Hepatic stellate cell (primary cell): ENCODE results near the gene RNU7-1.

ENCODE experiments used
- DNase-seq: peaks from one replicate; pipeline ENCODE4 v3.0.0; 2011; ENCODE audit warnings: low spot score

The RNU7-1 gene

DNA sequence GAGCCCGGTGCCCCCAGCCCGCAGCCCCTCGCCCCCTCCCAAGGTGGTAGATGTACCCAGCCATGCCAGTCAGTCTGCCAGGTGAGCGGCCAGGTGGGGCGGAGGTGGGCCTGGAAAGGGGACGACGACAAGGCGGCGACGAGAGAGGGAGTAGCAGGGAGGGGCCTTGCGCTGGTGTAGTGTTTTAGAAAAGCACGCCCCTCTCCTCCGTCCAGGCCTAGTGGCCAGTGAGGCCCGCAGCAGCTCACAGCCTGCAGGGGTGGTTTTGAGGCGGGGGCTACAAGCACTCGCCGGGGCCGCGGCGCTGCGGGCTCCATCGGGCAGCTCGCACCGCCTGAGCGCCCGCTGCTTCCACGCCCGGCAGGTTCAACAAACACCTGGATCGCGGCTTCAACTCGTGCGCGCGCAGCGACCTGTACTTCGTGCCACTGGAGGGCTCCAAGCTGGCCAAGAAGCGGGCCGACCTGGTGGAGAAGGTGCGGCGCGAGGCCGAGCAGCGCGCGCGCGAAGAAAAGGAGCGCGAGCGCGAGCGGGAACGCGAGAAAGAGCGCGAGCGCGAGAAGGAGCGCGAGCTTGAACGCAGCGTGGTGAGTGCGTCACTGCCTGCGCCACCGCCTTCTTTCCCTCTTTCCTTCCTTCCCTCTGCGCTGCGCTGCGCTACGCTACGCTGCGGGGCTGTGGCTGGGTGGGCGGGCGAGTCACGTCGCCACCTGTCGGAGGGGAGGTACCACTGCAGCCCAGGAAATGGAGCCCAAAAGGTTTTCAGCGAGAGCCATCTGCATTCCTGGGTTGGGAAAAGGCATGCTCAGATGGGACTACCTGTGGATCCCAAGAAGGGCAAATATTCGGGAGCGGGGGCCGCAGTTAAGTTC, 5.9 kb upstream of the RNU7-1 start:
- peak; percentile 89 for DNase-seq

- DNase-seq = no peak
Measured at GRCh38 chr12:6938353-6939190, 5.0 kb upstream of the RNU7-1 start.

GRCh38 chr12:6939191-6939540, 4.5 kb upstream of the RNU7-1 start:
- no peak for DNase-seq

DNA sequence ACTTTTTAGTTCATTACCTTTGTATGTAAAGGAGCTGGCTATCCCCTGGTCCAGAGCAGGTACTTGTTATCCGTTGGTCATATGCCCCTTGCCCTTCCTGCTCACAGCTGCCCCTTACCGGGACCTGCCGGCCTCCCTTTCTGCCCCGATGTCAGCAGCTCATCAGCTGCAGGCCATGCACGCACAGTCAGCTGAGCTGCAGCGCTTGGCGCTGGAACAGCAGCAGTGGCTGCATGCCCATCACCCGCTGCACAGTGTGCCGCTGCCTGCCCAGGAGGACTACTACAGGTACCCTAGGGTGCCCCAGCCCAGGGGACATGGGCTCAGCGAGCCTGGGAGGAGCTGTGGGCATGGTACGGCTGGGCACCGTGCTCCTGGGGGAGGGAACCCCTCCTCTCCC, 2.3 kb upstream of the RNU7-1 start:
- DNase-seq = no peak

- no peak for DNase-seq
Measured at GRCh38 chr12:6941782-6942181, 1.8 kb upstream of the RNU7-1 start.

- no peak for DNase-seq
Measured at GRCh38 chr12:6942331-6942665, 1.3 kb upstream of the RNU7-1 start.

- DNase-seq = peak; percentile 98
Measured at GRCh38 chr12:6943389-6943721, 261 bp upstream of the RNU7-1 start.

- peak; percentile 93 for DNase-seq
Measured at GRCh38 chr12:6944381-6945186, 968 bp downstream of the RNU7-1 start.

GRCh38 chr12:6945613-6946012, 2.0 kb downstream of the RNU7-1 start:
- DNase-seq = no peak

GRCh38 chr12:6946033-6946919, 2.7 kb downstream of the RNU7-1 start:
- DNase-seq = no peak

DNA sequence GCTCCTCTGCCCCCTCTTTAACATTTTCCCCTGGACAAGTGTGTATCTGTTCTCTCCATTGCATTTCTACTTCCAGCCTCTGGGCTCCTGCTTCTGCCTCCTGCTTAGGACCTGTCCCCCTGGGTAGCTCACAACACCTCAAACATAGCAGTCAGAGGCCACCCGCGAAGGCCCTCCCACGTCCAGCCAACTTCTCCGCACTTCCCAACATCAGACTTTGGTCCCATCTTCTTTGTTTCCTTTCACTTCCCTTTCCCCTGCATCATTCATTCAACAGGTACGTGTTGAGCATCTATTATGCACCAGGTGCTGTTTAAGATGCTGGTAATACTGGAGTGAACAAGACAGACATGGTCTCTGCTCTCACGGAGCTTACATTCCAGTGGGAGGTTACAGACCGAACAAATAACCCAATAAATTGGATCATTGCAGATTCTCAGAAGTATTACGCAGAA, 3.3 kb downstream of the RNU7-1 start:
- DNase-seq = no peak

DNA sequence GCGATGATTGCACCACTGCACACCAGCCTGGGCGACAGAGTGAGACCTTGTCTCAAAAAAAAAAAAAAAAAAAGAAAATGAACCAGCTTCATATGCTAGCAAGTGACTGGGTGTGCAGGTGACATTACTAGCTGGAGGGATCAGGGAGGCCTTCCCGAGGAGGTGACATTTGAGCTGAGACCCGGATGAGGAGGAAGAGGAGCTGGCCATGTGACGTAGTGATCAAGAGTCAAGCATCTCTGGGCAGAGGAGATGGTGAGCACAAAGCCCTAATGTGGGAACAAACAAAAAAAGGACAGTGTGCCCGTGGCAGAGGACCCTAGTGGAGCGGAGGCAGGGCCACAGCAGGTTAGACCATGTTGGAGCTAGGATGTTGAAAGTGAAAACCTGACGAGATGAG, 4.0 kb downstream of the RNU7-1 start:
- no peak for DNase-seq

- no peak for DNase-seq
Measured at GRCh38 chr12:6948873-6949594, 5.4 kb downstream of the RNU7-1 start.

GRCh38 chr12:6950401-6950801, 6.8 kb downstream of the RNU7-1 start:
- DNase-seq = no peak

DNA sequence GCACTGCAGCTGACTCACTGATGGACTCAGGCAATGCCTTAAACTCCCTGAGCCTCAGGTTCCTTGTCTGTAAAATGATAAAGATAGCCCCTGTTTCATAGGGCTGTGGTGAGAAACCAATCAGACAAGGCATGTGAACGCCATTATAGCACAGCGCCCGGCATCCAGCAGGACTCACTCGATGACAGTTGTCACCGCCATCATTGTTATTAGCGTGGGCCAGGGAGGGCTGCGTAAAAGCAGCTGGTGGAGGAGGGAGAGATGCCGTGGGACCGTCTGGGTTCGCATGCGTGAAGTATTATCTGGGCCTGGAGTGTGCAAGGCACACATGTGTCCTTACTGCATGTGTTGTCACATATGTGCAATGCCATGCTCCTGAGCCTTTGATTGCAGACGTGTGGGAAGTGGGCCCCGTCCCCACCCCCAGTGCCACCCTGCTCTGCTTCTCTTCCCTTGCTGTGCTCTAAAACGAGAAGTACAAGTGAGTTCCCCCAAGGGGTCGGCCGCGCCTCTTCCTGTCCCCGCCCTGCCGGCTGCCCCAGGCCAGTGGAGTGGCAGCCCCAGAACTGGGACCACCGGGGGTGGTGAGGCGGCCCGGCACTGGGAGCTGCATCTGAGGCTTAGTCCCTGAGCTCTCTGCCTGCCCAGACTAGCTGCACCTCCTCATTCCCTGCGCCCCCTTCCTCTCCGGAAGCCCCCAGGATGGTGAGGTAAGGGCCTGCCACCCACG, 7.4 kb downstream of the RNU7-1 start, which contains the start of gene PTPN6:
PTPN6 (plus strand) TSS at position 546 of the 730 bp plus-strand sequence; CDS start at position 703, 157 bp downstream.
- no peak for DNase-seq

DNA sequence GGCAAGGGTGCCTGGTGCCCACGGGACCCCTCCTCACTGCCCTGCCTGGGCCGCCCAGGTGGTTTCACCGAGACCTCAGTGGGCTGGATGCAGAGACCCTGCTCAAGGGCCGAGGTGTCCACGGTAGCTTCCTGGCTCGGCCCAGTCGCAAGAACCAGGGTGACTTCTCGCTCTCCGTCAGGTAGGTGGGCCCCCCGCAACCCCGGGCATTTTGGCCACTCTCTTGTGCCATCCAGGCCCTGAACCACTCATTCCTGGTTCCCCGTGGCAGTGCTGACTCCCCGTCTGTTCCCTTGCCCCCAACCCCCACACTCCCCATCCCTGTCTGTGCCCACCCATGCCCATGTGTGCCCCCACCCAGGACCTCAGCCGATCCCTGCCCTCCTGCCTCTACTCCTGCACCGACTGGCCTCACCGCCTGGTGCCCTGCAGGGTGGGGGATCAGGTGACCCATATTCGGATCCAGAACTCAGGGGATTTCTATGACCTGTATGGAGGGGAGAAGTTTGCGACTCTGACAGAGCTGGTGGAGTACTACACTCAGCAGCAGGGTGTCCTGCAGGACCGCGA, 8.0 kb downstream of the RNU7-1 start:
- no peak for DNase-seq

DNA sequence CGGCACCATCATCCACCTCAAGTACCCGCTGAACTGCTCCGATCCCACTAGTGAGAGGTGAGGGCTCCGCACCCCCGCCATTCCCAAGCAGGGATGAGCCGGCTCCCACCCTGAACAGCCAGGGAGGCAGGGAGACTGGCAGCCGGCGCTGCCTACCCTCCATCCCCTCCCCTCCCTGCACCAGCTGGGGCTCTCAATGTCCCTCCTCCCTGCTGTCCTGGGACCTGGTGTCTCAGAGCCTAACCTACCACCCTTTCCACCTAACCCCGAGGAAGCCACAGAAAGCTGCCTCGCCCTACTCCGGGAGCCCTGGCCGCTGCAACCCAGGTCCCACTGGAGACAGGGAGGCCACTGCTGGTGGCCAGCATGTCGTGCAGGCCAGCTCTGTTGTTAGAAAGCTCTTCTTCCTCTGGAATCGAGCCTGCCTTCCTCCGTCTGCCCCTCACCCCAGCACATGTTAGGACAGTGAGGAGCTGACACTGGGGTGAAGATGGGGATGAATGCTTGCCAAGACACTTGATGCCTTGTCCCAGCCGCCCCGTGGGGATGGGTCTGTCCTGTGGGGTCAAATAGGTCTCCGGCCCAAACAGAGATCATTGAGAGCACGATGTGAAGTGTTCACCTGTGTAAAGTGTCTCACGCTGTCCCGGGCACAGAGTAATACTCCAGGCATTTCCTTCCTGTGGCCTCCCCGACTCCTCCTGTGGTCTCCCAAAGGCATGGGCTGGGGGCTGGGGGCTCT, 8.7 kb downstream of the RNU7-1 start:
- no peak for DNase-seq

DNA sequence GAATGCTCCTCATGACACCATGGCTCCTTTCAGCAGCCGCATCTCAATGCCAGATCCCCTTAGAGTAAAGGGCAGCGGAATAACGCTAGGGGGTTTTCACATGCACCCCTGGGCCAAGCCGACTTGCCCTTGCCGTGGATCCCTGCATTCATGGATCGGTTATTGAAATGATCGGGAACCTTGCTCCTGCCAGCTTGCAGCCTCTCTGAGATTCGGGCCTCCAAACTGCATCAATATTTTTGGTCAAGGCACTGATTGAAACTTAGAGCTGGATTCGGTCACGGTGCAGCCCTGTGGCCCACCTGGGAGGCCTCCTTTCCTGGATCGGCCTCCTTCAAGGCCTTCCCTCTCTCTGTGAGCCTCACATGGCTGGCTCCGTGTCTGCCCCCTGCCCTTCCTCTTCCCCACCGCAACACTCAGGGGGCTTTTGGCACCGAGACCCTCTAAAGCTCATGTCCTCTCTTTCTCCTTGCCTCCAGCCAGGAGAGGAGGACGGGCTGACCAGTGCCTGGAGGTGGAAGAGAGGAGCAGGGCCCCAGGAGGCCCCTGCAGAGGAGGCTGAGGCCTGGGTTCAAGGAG, 9.3 kb downstream of the RNU7-1 start:
- no peak for DNase-seq
